Measurements from ENCODE around the gene PHIP. TPM values are rescaled to one million over a fixed set of nuclear protein-coding genes. Genes with fewer than 3 reads are reported as not detected.
"Not testable (repeated sequence)": the region's sequence is repeated elsewhere in the genome, so short reads cannot be mapped to it uniquely, and the experiment has no call there.

PHIP gene
- total RNA-seq, 1 experiment from 2014 or later: 22.6 TPM

- Histone ChIP-seq H4K20me1 (ENCODE audit: insufficient read depth) (no peaks in the 10 kb centered on the region), H3K9ac (ENCODE audit: low read length) (no peak overlapping the region), H3K4me1 (ENCODE audit: control insufficient read depth in 1 of 2, insufficient read depth in 2 of 2, low read length in 2 of 2) (no peaks in the 10 kb centered on the region), H3K9me3 (ENCODE audit: control insufficient read depth in 1 of 2, insufficient read depth in 1 of 2, low read depth in 1 of 2, low read length in 2 of 2) (no peaks in the 10 kb centered on the region), H3K9me2 (ENCODE audit: insufficient read depth) (no peaks in the 10 kb centered on the region), H3K27me3 (ENCODE audit: insufficient read depth, low read length) (no peaks in the 10 kb centered on the region), H3K36me3 (ENCODE audit: control insufficient read depth in 1 of 2, insufficient read depth in 2 of 2, low read length in 2 of 2) (no peaks in the 10 kb centered on the region), H3K4me2 (ENCODE audit: low read length) (no peak overlapping the region), H2AFZ (ENCODE audit: low read depth, low read length, poor library complexity, severe bottlenecking) (no peak overlapping the region), H3K4me3 (replicated peaks in 1 of 2; ENCODE audit: low read depth in 1 of 2, low read length in 2 of 2) (no peak overlapping the region), H3K27ac (ENCODE audit: low read depth, low read length) (no peak overlapping the region), H3K79me2 (ENCODE audit: insufficient read depth, low read length) (no peaks in the 10 kb centered on the region)
- ATAC-seq (no peak), DNase-seq (ENCODE audit: low read depth, low spot score) (no peak)
- ChIA-PET CTCF (interaction anchor here (0.6 kb wide), 1 partner anchor 972 kb away, joined by 3 read pairs; no protein-coding TSS in a partner anchor), POLR2A (no interaction called here), RAD21 (ENCODE audit: low non-redundant PET in 1 of 2, low total read pairs in 2 of 2, uncharacterized antibody in 2 of 2, unreplicated experiment in 2 of 2) (no interaction called here)
- TF ChIP-seq, protein P1, sequence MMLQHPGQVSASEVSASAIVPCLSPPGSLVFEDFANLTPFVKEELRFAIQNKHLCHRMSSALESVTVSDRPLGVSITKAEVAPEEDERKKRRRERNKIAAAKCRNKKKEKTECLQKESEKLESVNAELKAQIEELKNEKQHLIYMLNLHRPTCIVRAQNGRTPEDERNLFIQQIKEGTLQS (IDR thresholded peaks at IDR 0.05): no peak
- TF ChIP-seq ZFX (IDR thresholded peaks at IDR 0.05) (no peak), EZH2phosphoT487 (IDR thresholded peaks at IDR 0.05; ENCODE audit: borderline replicate concordance) (no peak), POLR2A (IDR thresholded peaks at IDR 0.05; ENCODE audit: borderline replicate concordance, extremely low read depth, insufficient read depth, insufficient read length) (no peak), ZNF274 (IDR thresholded peaks at IDR 0.05; ENCODE audit: low read depth, low read length) (no peak), CBX3 (IDR thresholded peaks at IDR 0.05; ENCODE audit: low read depth) (no peak), RAD21 (IDR thresholded peaks at IDR 0.05; ENCODE audit: low read depth) (no peak)
- BruUV-seq (replicated peaks): no TSS peak
- intact Hi-C loops (cut with micrococcal nuclease): no loop called here
These were observed 181.8 kb downstream of the PHIP start for GRCh38 chr6:78896227-78896626.

- H3K79me2 ChIP-seq (ENCODE audit: insufficient read depth, low read length); H3K36me3 ChIP-seq (ENCODE audit: control insufficient read depth in 1 of 2, insufficient read depth in 2 of 2, low read length in 2 of 2); H3K4me3 ChIP-seq (replicated peaks in 1 of 2; ENCODE audit: low read depth in 1 of 2, low read length in 2 of 2); H3K9ac ChIP-seq (ENCODE audit: low read length); H3K9me3 ChIP-seq (ENCODE audit: control insufficient read depth in 1 of 2, insufficient read depth in 1 of 2, low read depth in 1 of 2, low read length in 2 of 2); POLR2A ChIA-PET; CTCF ChIA-PET; DNase-seq (ENCODE audit: low read depth, low spot score); H3K9me2 ChIP-seq (ENCODE audit: insufficient read depth); BruUV-seq (replicated peaks); ATAC-seq; RAD21 ChIA-PET (ENCODE audit: low non-redundant PET in 1 of 2, low total read pairs in 2 of 2, uncharacterized antibody in 2 of 2, unreplicated experiment in 2 of 2); intact Hi-C loops (cut with micrococcal nuclease); H3K27me3 ChIP-seq (ENCODE audit: insufficient read depth, low read length); H3K27ac ChIP-seq (ENCODE audit: low read depth, low read length); H3K4me2 ChIP-seq (ENCODE audit: low read length); H4K20me1 ChIP-seq (ENCODE audit: insufficient read depth); H2AFZ ChIP-seq (ENCODE audit: low read depth, low read length, poor library complexity, severe bottlenecking); H3K4me1 ChIP-seq (ENCODE audit: control insufficient read depth in 1 of 2, insufficient read depth in 2 of 2, low read length in 2 of 2): not testable (repeated sequence)
These were observed 188.2 kb downstream of the PHIP start for GRCh38 chr6:78889901-78890300.

Other genes starting within 250 kb of the PHIP start
- 5.4 TPM for gene IRAK1BP1, start 210.7 kb downstream of the PHIP start, total RNA-seq (2021; ENCODE audit: unreplicated experiment)
- 60.5 TPM for gene HMGN3, start 156.4 kb upstream of the PHIP start, total RNA-seq (2021; ENCODE audit: unreplicated experiment)

Data from HCT116 (cell line).